GM21360 (cell line): ENCODE results near the gene TERT.
"Not testable (repeated sequence)": the region's sequence is repeated elsewhere in the genome, so short reads cannot be mapped to it uniquely, and the experiment has no call there.

Source experiments
- ATAC-seq: cut with Tn5 transposase; IDR thresholded peaks from one replicate; pipeline ENCODE4 v1.9.1; 2021; ENCODE audit warnings: mild to moderate bottlenecking, moderate library complexity; ENCODE audit not compliant: unreplicated experiment

TERT gene

DNA sequence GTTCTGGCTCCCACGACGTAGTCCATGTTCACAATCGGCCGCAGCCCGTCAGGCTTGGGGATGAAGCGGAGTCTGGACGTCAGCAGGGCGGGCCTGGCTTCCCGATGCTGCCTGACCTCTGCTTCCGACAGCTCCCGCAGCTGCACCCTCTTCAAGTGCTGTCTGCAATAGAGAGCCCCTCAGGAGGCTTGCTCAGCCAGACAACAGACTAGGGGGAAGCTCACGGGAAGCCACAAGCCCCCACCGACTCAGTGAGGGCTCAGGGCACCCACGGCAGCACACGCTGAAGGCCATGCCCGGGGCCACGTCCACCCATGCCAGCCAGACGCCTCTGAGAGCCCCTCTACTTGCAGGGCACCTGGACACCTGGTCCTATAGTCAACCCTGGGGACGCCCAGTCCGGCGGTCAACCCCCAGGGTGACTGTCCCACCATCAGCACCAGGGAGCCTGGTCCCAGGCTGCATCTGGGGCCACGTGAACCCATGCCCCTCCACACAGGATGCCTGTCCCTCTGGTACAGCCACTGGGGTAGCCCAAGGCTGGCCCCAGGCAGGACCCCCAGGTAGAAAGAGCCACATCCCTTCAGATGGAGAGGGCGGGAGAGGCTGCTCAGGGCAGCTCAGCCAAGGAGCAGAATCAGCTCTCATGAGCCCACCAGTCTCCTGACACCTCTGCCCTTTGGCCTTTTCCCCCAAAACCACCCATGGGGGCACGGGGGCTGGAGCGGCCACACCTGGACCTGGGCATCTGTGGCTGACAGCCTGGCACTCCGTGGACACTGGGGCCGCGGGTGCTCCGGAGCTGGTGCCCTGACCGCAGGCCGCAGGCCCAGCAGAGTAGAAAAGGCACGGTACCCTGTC lies 14.5 kb downstream of the TERT start:
- ATAC-seq, result no peak

DNA sequence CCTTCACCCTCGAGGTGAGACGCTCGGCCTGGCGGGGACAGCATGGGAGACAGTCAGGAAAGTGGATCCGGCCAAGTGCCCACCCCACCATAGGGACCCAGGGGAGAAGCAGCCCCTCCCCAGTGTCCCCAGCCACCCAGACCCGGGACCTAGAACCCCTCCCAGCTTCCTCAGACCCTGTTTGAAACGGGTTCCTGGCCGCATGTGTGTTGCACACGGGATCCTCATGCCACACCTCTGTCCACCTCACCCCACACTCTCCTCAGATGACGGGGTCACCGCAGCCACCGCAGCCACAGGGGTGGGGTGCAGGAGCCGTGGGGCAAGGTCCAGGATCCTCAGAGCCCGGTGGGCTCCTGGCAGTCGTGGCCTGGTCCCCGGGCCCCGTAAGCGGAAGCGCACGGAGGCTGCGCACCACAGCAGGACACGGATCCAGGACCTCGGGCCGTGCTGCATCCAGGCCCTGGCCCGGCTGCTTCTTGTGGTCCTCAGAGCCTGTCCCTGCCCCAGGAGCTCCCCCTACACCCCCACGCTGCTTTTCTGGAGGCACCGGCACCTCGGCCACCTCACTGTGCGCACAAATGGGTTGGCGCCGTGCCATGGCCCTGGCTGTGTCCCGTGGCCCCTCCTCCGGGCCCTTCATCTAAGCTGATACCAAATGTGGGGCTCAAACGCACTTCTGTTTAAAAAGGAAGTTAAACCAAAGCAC lies 15.3 kb downstream of the TERT start:
- no peak for ATAC-seq

DNA sequence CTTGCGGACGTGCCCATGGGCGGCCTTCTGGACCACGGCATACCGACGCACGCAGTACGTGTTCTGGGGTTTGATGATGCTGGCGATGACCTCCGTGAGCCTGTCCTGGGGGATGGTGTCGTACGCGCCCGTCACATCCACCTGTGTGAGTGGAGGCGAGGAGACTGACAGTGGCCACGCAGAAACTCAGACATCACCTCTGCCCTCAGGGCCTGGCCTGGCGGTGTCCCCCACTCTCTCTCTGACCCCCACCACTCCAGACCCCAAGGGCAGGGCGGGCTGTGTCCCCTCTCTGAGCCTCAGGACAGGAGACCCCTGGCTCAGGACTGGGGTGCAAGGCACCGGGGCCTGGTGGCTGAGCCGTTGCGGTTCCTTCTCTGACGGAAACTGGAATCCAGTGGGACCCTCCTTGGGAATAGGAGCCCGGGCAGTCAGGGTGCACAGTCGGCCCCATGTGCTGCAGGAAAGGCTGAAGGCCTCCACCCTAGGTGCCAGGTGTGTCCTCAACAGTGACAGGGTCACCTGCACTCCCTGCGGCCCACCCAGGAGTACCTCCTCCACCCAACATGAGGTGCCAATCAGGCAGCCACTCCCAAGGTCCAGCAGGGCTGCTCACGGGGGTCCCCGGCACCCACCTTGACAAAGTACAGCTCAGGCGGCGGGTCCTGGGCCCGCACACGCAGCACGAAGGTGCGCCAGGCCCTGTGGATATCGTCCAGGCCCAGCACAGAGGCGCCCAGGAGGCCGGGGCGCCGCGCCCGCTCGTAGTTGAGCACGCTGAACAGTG lies 16.0 kb downstream of the TERT start:
- ATAC-seq, result no peak

GRCh38 chr5:1278216-1278615 lies 16.7 kb downstream of the TERT start:
- ATAC-seq, result no peak

DNA sequence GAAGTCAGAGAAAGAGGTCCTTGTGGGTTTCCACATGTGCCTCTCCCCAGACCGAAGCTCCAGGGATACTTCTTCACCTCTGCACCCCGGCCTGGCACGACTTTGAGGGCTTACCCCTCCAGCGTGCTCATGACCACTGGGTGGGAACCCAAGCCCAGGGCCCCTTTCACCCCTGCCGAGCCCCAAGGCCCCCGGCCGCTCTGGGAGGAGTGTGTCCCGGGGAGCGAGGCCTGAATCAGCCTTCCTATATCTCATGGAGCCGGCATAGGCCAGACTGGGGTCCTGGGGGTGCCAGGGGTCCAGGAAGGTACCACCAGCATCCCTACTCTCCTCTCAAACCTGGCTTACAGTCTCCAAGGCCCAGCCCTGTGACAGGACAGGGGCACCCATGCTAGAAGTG lies 17.1 kb downstream of the TERT start:
- ATAC-seq, result no peak

GRCh38 chr5:1277331-1277730 lies 17.5 kb downstream of the TERT start:
- no peak for ATAC-seq

DNA sequence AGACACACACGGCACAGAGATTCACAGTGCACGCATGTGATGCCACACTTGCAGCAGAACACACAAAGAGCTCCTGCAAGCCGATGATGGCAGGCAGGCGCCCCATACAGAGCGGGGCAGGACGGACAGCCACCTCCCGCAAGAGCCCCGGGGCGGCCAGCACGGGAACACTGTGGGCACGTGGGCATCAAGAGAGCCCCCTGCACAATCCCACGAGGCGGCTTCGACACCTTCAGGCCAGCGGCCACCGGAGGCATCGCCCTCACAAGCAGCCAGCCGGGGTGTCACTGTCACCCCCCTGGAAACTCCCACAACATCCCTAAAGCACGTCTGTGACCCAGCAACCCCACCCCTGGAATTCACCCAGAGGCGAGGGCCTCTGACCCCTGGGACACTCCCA lies 17.9 kb downstream of the TERT start:
- no peak for ATAC-seq

GRCh38 chr5:1275397-1276391 lies 19.2 kb downstream of the TERT start:
- not testable (repeated sequence) for ATAC-seq

DNA sequence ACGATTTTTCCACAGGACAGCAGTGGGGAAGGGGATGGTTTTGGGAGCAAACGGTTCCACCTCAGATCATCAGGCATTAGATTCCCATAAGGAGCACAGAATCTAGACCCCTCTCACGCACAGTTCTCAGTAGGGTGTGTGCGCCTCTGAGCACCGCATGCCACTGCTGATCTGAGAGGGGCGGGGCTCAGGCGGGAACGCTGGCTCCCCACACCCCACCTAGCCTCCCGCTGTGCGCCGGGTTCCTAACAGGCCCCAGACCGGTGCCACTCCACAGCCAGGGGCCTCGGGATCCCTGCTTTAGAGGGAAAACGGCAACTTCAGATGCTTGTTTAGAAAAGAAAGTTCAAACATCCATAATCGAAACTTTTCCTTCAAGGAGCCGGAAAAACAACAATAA lies 20.4 kb downstream of the TERT start:
- no peak for ATAC-seq

DNA sequence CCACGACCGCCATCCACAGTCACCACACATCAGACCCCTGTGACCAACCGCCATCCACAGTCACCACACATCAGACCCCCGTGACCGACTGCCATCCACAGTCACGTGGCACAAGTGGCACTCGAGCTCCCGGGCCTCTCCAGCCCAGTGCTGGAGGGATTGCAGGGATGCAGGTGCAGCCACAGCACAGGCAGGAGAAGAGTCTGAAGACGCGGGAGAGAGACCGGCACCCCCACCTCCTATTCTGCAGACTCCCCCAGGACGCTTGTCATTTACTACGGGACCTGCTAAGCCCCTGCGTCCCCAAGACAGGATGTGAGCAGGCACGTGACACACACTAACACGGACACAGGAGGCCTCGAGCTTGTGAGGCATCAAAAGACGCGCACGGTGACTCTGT lies 21.1 kb downstream of the TERT start:
- no peak for ATAC-seq

DNA sequence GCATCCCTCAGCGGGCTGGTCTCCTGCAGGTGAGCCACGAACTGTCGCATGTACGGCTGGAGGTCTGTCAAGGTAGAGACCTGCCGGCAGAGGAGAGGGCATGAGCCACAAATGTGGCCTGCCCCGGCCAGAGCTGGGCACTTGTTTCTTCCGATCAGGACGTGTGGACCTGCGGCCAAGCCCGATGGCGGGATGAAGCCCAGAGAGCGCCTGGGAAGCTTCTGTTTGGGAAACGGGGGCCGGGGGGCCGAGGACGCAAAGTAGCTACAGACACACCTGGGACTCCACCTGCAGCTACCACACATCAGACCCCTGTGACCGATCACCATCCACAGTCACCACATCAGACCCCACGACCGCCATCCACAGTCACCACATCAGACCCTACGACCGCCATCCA lies 22.7 kb downstream of the TERT start:
- no peak for ATAC-seq

DNA sequence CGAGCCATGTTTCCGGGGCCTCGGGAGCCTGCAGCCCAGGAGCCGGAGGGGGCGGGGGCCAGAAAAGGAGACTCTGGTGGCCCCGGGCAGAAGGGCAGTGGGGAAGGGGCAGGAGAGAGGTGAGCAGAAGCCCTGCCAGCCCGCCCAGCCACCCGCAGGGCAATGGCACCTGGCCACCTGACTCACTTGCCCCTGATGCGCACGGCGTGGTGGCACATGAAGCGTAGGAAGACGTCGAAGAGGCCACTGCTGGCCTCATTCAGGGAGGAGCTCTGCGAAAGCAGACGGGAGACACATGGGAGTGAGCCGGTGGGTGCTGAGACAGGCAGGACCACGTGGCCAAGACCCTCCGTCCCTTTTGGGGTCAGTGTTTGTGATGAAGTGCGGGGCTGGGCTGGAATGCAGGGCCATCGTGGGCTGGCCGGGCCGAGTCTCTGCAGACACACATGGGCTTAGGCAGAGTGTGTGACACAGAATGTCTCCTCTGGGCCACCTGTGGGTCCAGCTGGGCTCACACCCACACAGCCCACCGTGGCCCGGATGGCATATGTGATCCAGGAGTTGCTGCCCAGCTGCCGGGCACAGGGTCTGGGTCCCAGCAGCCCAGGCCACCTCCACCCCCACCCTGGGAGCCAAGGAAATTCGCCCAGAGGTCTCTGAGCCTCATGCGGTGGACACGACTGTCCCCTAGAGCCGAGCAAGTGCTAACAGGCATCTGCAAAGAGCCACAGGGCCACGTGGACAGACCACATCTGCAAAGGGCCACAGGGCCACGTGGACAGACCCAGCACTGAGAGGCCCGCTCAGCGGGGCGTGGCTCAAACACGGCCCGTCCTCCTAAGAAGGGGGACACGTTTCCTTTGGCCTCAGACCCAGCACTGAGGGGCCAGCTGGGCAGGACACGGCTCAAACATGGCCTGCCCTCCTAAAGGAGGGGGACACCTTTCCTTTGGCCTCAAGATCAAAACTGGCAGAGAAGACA lies 23.6 kb downstream of the TERT start:
- no peak for ATAC-seq

DNA sequence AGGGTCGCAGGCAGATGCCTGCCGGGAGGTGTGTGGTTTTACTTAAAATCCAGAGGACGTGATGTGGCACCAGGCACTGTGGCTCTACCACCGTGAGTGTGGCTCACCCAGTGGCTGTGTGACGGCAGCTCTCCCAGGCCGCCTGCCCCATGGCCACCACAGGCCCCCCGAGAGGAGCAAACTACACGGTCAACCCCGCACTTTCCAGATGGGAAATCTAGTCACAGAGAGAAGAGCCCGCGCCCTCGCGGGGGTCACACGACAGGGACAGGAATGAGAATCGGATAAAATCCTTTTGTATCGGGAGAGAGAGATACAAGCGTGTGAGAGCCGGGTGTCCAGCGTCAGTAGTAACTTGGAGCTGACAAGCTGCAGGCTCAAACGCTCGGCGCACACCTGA lies 24.4 kb downstream of the TERT start:
- ATAC-seq, result no peak

DNA sequence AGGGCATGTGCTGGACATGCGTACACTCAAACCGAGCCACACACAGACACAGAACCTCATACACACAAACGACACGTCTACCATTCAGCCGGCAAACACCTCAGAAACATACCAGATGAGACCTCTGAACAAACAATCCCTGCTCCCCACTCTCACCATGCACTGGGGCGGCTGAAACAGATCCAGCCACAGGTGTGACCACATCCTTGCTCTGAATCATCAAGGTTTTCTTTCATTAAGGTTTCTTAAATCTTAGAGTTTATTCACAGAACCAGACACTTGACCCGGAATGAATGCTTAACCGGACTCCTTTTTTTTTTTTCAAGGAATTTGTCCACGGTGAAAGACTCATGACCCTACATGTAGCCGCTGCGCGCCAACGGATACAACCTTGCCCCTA lies 26.2 kb downstream of the TERT start:
- no peak for ATAC-seq

- no peak for ATAC-seq
Measured at GRCh38 chr5:1268056-1268455, 26.8 kb downstream of the TERT start.

GRCh38 chr5:1267464-1267863 lies 27.4 kb downstream of the TERT start:
- ATAC-seq, result not testable (repeated sequence)

- no peak for ATAC-seq
Measured at GRCh38 chr5:1266791-1267190, 28.1 kb downstream of the TERT start.

- no peak for ATAC-seq
Measured at GRCh38 chr5:1265461-1266455, 29.1 kb downstream of the TERT start.
